GM23338 (cell line): Measurements from ENCODE around the gene TENM3.

Experiments
- CTCF ChIP-seq, 2 experiments: fragments of 200-600 bp in 1 of 2; sonication (generic) in 1 of 2; conservative IDR thresholded peaks; 2 replicates each; pipeline versions ENCODE4 v1.5.1 to v1.6.1; 2016 to 2017; ENCODE audit warnings: antibody characterized with exemption in 2 of 2, low read depth in 2 of 2, mild to moderate bottlenecking in 2 of 2, moderate library complexity in 1 of 2
- ETS1 ChIP-seq: IDR thresholded peaks from 2 replicates; pipeline ENCODE4 v1.6.1; 2016; ENCODE audit warnings: antibody characterized with exemption
- EZH2 ChIP-seq: fragments of 200-600 bp; sonication (generic); IDR thresholded peaks from one replicate; pipeline ENCODE4 v1.8.0; 2017; ENCODE audit warnings: antibody characterized with exemption, mild to moderate bottlenecking, low read depth; ENCODE audit not compliant: unreplicated experiment
- EZH2phosphoT487 ChIP-seq: fragments of 200-600 bp; sonication (generic); IDR thresholded peaks from one replicate; pipeline ENCODE4 v1.8.1; 2018; ENCODE audit warnings: antibody characterized with exemption; ENCODE audit not compliant: unreplicated experiment
- JUNB ChIP-seq: IDR thresholded peaks from one replicate; pipeline ENCODE4 v1.6.1; 2016; ENCODE audit warnings: antibody characterized with exemption; ENCODE audit not compliant: unreplicated experiment
- POLR2AphosphoS5 ChIP-seq: IDR thresholded peaks from 2 replicates; pipeline ENCODE4 v1.6.1; 2016; ENCODE audit warnings: antibody characterized with exemption, low read depth
- STAT1 ChIP-seq: IDR thresholded peaks from one replicate; pipeline ENCODE4 v1.6.1; 2016; ENCODE audit warnings: antibody characterized with exemption; ENCODE audit not compliant: unreplicated experiment
- ZNF331 ChIP-seq: fragments of 250-450 bp; sonication (Bioruptor Pico); IDR thresholded peaks from 2 replicates; pipeline ENCODE4 v1.5.0; 2020; ENCODE audit warnings: low read depth, mild to moderate bottlenecking, moderate library complexity
- ZNF462 ChIP-seq: fragments of 250-450 bp; sonication (Bioruptor Pico); IDR thresholded peaks from 2 replicates; pipeline ENCODE4 v1.5.0; 2020; ENCODE audit warnings: mild to moderate bottlenecking, moderate library complexity

DNA sequence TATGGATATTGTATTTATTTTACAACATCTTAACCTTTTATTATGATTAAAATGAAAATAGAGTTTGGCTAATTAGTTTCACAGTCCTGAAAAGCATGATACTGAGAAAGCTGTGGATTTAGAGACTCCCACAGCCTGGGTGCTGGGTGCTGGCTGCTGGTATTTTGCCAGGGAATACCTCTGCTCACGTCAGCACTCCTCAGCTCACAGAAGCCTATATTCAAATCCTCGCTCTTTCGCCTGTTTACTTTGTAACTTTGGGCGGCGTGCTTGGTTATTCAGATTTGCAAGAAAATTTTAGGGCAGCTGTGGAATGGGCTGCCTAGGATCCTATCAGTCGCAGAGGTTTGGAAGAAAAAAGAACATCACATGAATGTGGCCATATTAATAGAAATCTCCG, 412.1 kb downstream of the TENM3 start:
- TF ChIP-seq EZH2 (no peak), CTCF (conservative IDR thresholded peaks at IDR 0.05; ENCODE audit: low read depth in 2 of 2) (no peak), POLR2AphosphoS5 (no peak), EZH2phosphoT487 (no peak), JUNB (no peak), STAT1 (no peak), ETS1 (no peak), ZNF462 (CRISPR knock-in tag) (no peak), ZNF331 (CRISPR knock-in tag) (no peak)
